Diencephalon (tissue), 1 donor: ENCODE results near the gene PAQR7. TPM values are rescaled to one million over a fixed set of nuclear protein-coding genes. Genes with fewer than 3 reads are reported as not detected.

Experiments
- small RNA-seq: library from RNA; depleted of rRNA; stranded (forward); fragments of <200 nt; gene quantifications from one replicate; pipeline ENCODE3, GENCODE V24; 2014
- total RNA-seq: library from RNA; depleted of rRNA; stranded (reverse); fragments of >200 nt; gene quantifications from one replicate; pipeline ENCODE4 v1.2.3, GENCODE V29; 2014

The PAQR7 gene
- total RNA-seq, result 13.8 TPM

DNA sequence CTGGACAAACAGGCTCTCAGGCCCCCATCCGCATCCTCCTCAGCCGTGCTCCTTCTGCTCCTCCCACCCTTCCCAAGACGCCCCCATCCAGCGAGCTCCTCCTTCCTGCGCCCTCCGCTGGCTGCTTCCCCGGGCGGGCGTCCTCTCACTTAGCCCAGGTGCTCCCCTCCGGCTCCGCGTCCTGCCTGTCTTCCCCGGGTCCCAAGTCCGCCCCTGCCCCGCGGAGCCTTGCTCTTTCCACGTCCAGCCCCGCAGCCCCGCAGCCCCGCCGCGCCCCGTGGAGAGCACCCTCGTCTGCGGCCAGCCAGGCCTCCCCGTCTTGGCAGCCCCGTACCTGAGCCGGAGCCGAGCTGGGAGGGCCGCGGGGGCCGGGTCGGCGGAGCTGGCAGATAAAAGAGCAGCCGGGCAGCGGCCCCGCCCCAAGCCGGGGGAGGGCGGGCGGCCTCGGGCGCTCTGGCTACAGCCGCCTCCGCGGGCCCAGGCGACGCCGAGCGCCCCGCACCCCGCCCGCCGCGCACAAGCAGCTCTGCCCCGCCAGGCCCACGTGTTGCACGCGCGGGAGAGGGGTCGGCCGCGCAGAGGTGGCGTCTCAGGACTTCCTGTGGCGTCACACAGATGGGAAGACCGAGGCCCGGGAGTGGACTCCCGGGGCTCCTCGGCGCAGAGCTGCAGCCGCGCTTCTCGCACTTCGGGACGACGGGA is at the start of gene PAQR7:
PAQR7 (minus strand) TSS at position 555 of the 702 bp plus-strand sequence. CDS start 11,869 bp downstream, outside the sequence.

DNA sequence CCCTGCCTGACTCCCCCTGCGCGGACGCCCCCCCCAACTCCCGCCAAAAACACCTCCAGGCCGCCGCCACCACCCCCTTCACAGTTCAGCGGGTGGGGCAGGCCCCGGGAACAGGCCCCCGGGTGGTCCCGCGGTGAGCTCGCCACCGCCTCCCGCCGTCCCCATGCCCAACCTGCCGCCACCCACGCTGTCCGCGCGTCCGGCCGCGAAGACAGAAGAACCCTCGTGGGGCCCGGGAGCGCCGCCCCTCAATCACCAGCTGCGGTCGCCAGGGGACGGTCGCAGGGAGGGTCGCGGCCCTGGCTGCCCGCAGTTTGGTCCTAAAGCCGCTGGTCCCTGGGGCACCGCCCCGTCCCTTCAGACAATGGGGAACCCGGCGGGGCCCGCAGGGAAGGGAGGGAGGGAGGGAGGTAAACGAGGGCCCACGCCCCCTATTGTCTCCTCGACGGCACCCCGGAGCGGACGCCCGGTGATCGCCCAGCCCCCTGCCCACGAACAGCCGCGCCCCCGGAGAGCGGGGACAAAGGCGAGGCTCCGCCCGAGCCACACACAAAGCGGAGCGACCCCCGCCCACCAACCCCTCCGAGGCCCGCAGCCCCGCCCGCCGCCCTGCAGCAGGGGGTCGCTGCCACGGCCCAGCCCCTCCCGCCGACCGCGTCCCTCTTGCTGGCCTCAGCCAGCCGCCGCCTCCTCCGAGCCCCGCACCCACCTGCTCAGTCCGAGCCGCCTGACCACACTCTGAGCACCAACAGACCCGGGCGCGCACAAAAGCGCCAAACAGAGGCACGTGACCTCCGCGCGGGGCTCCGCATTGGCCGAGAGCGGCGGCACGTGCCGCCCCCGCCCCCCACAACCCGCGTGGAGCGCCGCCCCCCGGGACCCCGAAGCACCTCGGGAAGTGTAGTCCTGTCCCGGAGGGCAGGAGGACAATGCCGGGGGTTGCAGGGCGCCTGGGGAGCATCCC is 30.5 kb upstream of the PAQR7 start, which contains the start of gene STMN1:
STMN1 (minus strand) TSS at position 740 of the 964 bp plus-strand sequence. CDS start 1,743 bp downstream, outside the sequence.

GRCh38 chr1:25858906-25859789 is 16.4 kb downstream of the PAQR7 start, which contains the start of gene AUNIP:
TSS of gene AUNIP (minus strand) at chr1:25859457. CDS start at chr1:25859357, 100 bp downstream.

DNA sequence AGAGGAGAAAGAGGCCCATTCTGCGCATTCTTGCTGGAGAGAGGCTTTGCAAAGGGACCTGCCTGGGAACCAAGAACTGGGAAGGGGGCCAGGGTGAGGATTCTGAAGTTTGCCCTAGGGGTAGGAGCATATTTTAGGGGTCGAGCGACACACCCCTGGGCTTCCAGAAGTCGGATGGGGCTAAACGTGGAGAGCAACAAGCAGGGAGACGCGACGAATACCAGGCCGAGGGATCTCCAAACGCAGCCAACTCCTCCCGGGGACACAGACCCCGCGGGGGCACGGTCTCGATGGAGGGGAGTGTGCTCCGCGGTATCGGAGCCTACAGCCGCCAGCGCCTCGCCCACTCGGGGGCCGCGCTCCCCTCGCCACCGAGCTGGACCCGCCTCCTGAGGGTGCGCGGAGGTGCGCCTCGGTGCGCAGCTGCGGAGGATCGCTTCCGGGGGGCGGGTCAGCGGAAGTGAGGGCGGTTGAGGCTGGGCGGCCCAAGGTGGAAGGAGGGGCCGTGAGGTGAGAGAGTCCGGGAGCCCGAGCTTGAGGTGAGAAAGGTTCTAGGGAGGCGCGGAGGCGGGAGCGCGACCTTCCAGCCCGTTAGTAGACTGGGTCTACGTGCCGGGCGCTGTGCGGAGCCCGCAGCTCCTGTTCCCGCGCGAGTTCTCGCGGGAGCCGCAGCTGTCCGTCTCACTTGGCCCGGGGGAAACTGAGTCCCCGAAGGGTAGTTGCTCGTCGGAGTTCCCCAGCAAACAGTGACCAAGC is 55.8 kb downstream of the PAQR7 start, which contains the start of gene MTFR1L:
MTFR1L (plus strand) TSS at position 464 of the 756 bp plus-strand sequence. CDS start 3,151 bp downstream, outside the sequence.

Small RNA genes within 50 kb of the gene (small RNA-seq; reads per million reads assigned to genes)
- not detected for gene AL033528.1
- not detected for gene RF00019
- gene SNRPFP2, result not detected

Other genes starting within 250 kb of the PAQR7 start
- gene SELENON, start 75.5 kb downstream of the PAQR7 start, total RNA-seq, result 15.9 TPM
- gene MTFR1L, start 55.8 kb downstream of the PAQR7 start, total RNA-seq, result 54.4 TPM
- gene AUNIP, start 16.3 kb downstream of the PAQR7 start, total RNA-seq, result 2.3 TPM
- 664 TPM for gene STMN1, start 30.7 kb upstream of the PAQR7 start, total RNA-seq
- 6.0 TPM for gene PAFAH2, start 122.4 kb upstream of the PAQR7 start, total RNA-seq
- gene EXTL1, start 146.1 kb upstream of the PAQR7 start, total RNA-seq, result 2.5 TPM
- not detected for gene SLC30A2, start 170.4 kb upstream of the PAQR7 start, total RNA-seq
- gene TRIM63, start 191.9 kb upstream of the PAQR7 start, total RNA-seq, result not detected
- gene PDIK1L, start 236.1 kb upstream of the PAQR7 start, total RNA-seq, result 59.1 TPM